Panc1 (cell line): ENCODE results near the gene SCEL. TPM values are rescaled to one million over a fixed set of nuclear protein-coding genes. Genes with fewer than 3 reads are reported as not detected.
"Not testable (repeated sequence)": the region's sequence is repeated elsewhere in the genome, so short reads cannot be mapped to it uniquely, and the experiment has no call there.

ENCODE experiments used
- ATAC-seq: fragments of 200-7000 bp; cut with Tn5 transposase; 2 replicates; pipeline ENCODE4 v1.9.1; 2020; ENCODE audit warnings: mild to moderate bottlenecking, moderate library complexity
- BruUV-seq: library from RNA; stranded (reverse); fragments of 400-500 nt; replicated peaks from 2 replicates; lab custom pipeline; 2021; lab: Mats Ljungman, UMichigan
- CTCF ChIA-PET: fragments of 300-600 bp; sonication (Branson Sonifier 250); formaldehyde crosslinking; loops from one replicate; lab custom pipeline; 2022; ENCODE audit warnings: antibody characterized with exemption; lab: Charles Lee
- POLR2A ChIA-PET: fragments of 300-600 bp; sonication (Branson Sonifier 250); formaldehyde crosslinking; loops from one replicate; lab custom pipeline; 2022; ENCODE audit warnings: antibody characterized with exemption; lab: Charles Lee
- DNase-seq: peaks from one replicate; pipeline ENCODE4 v3.0.0-alpha.2; 2010; ENCODE audit warnings: low read depth, low spot score
- H3K27ac ChIP-seq: 2 replicates; pipeline ENCODE4 v1.5.1; 2011; ENCODE audit warnings: mild to moderate bottlenecking, low read length, inconsistent platforms
- H3K27me3 ChIP-seq: fragments of 200-500 bp; sonication (Bioruptor generic); 2 replicates; pipeline ENCODE4 v1.6.0; 2014; ENCODE audit warnings: low read length, inconsistent platforms; ENCODE audit not compliant: control insufficient read depth, insufficient read depth
- H3K36me3 ChIP-seq: fragments of 200-500 bp; sonication (Bioruptor generic); 2 replicates; pipeline ENCODE4 v1.5.1; 2014; ENCODE audit warnings: inconsistent platforms, mild to moderate bottlenecking, low read length, moderate library complexity; ENCODE audit not compliant: control insufficient read depth, insufficient read depth
- H3K4me1 ChIP-seq: 2 replicates; pipeline ENCODE4 v1.5.1; 2011; ENCODE audit warnings: inconsistent platforms, mild to moderate bottlenecking, low read length, moderate library complexity; ENCODE audit not compliant: control insufficient read depth, insufficient read depth
- H3K4me3 ChIP-seq, 2 experiments: 2 replicates each; pipeline ENCODE4 v1.5.1; 2011 to 2012; ENCODE audit warnings: low read depth in 2 of 2, low read length in 2 of 2, mild to moderate bottlenecking in 2 of 2, inconsistent platforms in 1 of 2, moderate library complexity in 1 of 2
- H3K9me3 ChIP-seq: fragments of 200-500 bp; sonication (Bioruptor generic); 2 replicates; pipeline ENCODE4 v1.5.1; 2014; ENCODE audit warnings: low read depth, mild to moderate bottlenecking, inconsistent platforms, low read length, moderate library complexity; ENCODE audit not compliant: control insufficient read depth, insufficient read depth
- POLR2AphosphoS5 ChIP-seq: IDR thresholded peaks from 2 replicates; pipeline ENCODE4 v1.6.1; 2012; ENCODE audit warnings: mild to moderate bottlenecking, low read depth, low read length, moderate library complexity
- REST ChIP-seq, 2 experiments: IDR thresholded peaks; 2 replicates each; pipeline ENCODE4 v1.6.1; 2011 to 2012; ENCODE audit warnings: low read depth in 2 of 2, control low read depth in 1 of 2, low read length in 1 of 2, mild to moderate bottlenecking in 1 of 2, moderate library complexity in 1 of 2; ENCODE audit not compliant: insufficient read depth in 1 of 2
- SIN3A ChIP-seq: IDR thresholded peaks from 2 replicates; pipeline ENCODE4 v1.6.1; 2012; ENCODE audit warnings: low read depth, mild to moderate bottlenecking, low read length, moderate library complexity, borderline replicate concordance; ENCODE audit not compliant: insufficient read depth
- TCF7L2 ChIP-seq: IDR thresholded peaks from 2 replicates; pipeline ENCODE4 v1.6.1; 2011; ENCODE audit warnings: mild to moderate bottlenecking, low read depth, low read length, inconsistent platforms
- in situ Hi-C: cut with HindIII; loops from 2 replicates; pipeline ENCODE4 v1.10.0; 2016; ENCODE audit warnings: low sequenced_read_pairs, low pct_unique_long_range_greater_than_20kb
- intact Hi-C: fragments of 100-400 bp; cut with micrococcal nuclease; formaldehyde crosslinking; loops from one replicate; pipeline ENCODE4 v1.10.0; 2022; ENCODE audit not compliant: unreplicated experiment
- total RNA-seq: library from RNA; stranded (reverse); gene quantifications from one replicate; pipeline ENCODE4 v1.2.1, GENCODE V29; 2021; ENCODE audit not compliant: unreplicated experiment
- TF ChIP-seq, protein P1 (sequence below): fragments of 450-650 bp; IDR thresholded peaks from 2 replicates; pipeline ENCODE4 v1.5.1; 2017; ENCODE audit warnings: mild to moderate bottlenecking

Gene SCEL
- total RNA-seq, 1 experiment from 2014 or later, result not detected

GRCh38 chr13:77660841-77661250 lies 125.3 kb downstream of the SCEL start:
- BruUV-seq, result no TSS peak
- no peak for TF ChIP-seq REST (IDR thresholded peaks at IDR 0.05; ENCODE audit: insufficient read depth in 1 of 2, low read depth in 2 of 2, low read length in 1 of 2)
- TF ChIP-seq TCF7L2, result no peak
- TF ChIP-seq POLR2AphosphoS5, result no peak
- TF ChIP-seq, protein P1, sequence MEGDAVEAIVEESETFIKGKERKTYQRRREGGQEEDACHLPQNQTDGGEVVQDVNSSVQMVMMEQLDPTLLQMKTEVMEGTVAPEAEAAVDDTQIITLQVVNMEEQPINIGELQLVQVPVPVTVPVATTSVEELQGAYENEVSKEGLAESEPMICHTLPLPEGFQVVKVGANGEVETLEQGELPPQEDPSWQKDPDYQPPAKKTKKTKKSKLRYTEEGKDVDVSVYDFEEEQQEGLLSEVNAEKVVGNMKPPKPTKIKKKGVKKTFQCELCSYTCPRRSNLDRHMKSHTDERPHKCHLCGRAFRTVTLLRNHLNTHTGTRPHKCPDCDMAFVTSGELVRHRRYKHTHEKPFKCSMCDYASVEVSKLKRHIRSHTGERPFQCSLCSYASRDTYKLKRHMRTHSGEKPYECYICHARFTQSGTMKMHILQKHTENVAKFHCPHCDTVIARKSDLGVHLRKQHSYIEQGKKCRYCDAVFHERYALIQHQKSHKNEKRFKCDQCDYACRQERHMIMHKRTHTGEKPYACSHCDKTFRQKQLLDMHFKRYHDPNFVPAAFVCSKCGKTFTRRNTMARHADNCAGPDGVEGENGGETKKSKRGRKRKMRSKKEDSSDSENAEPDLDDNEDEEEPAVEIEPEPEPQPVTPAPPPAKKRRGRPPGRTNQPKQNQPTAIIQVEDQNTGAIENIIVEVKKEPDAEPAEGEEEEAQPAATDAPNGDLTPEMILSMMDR, result no peak
- TF ChIP-seq SIN3A, result no peak
- CTCF ChIA-PET, result no interaction called here

DNA sequence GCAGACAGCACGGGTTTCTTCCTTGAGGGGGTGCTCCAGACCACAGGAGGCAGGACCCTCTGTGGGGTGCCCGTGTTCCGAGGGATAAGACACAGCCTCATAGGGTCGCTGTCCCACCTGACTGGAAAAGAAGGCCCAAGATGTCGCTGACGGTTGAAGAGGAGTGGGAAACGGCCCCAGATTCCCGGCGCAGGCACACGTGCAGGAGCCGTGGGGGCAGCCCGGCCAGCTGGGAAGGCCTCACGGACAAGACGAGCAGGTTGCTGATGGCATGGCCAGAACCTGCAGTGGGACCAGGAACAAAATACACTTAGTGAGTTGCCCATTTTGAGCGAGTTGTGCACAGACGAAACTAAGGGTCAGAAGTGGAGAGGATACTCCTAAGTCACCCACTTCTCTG lies 126.8 kb downstream of the SCEL start:
- BruUV-seq, POLR2A ChIA-PET, in situ Hi-C loops, intact Hi-C loops, ATAC-seq, CTCF ChIA-PET, H3K27me3 ChIP-seq, H3K9me3 ChIP-seq, H3K36me3 ChIP-seq, H3K4me3 ChIP-seq, DNase-seq, H3K4me1 ChIP-seq, H3K27ac ChIP-seq: not testable (repeated sequence)

More at GRCh38 chr13:77660841-77661250, 125.3 kb downstream of the SCEL start:
- Histone ChIP-seq H3K36me3 (no peaks in the 10 kb centered on the region), H3K4me1 (no peaks in the 10 kb centered on the region), H3K27me3 (no peaks in the 10 kb centered on the region), H3K4me3 (no peak overlapping the region), H3K9me3 (no peaks in the 10 kb centered on the region), H3K27ac (no peak overlapping the region)
- POLR2A ChIA-PET, result no interaction called here
- no peak for ATAC-seq
- DNase-seq, result no peak
- intact Hi-C loops, result no loop called here
- in situ Hi-C loops, result no loop called here

GRCh38 chr13:77662831-77663230 lies 127.3 kb downstream of the SCEL start:
- BruUV-seq, ATAC-seq: not testable (repeated sequence)

More at GRCh38 chr13:77662831-77663230, 127.3 kb downstream of the SCEL start:
- H3K27me3 ChIP-seq, H3K36me3 ChIP-seq, H3K27ac ChIP-seq, DNase-seq, POLR2A ChIA-PET, H3K9me3 ChIP-seq, H3K4me1 ChIP-seq, intact Hi-C loops, CTCF ChIA-PET, H3K4me3 ChIP-seq, in situ Hi-C loops: not testable (repeated sequence)
